OCI-LY7 (cell line): Measurements from ENCODE around the gene TRA2B. TPM values are rescaled to one million over a fixed set of nuclear protein-coding genes. Genes with fewer than 3 reads are reported as not detected.

Experiments
- Bru-seq: library from RNA; stranded (reverse); fragments of 400-500 nt; gene quantifications from one replicate; lab custom pipeline; 2021; lab: Mats Ljungman, UMichigan
- BruChase-seq, 2 experiments: library from RNA; stranded (reverse); fragments of 400-500 nt; gene quantifications; one replicate each; lab custom pipeline; 2021; lab: Mats Ljungman, UMichigan
- BruUV-seq: library from RNA; stranded (reverse); fragments of 400-500 nt; replicated peaks from 2 replicates; lab custom pipeline; 2021; lab: Mats Ljungman, UMichigan
- CTCF ChIA-PET: fragments of 300-600 bp; sonication (Branson Sonifier 250); formaldehyde crosslinking; loops from one replicate; lab custom pipeline; 2022; ENCODE audit warnings: antibody characterized with exemption; ENCODE audit not compliant: unreplicated experiment; lab: Charles Lee
- POLR2A ChIA-PET: fragments of 300-600 bp; sonication (Branson Sonifier 250); formaldehyde crosslinking; loops from one replicate; lab custom pipeline; 2022; ENCODE audit warnings: antibody characterized with exemption; lab: Charles Lee
- DNase-seq: peaks from one replicate; pipeline ENCODE4 v3.0.0-alpha.2; 2015; ENCODE audit warnings: low spot score
- H2AFZ ChIP-seq: fragments of 200-600 bp; sonication (generic), shearing (Covaris generic); 2 replicates; pipeline ENCODE4 v1.6.1; 2014; ENCODE audit warnings: mild to moderate bottlenecking, antibody characterized with exemption, low read length, moderate library complexity
- H3K27ac ChIP-seq: fragments of 200-600 bp; sonication (generic); 2 replicates; pipeline ENCODE4 v1.5.1; 2014; ENCODE audit warnings: mixed run types, low read depth, mild to moderate bottlenecking, moderate library complexity, low read length, inconsistent platforms; ENCODE audit not compliant: poor library complexity, severe bottlenecking
- H3K36me3 ChIP-seq: fragments of 200-600 bp; sonication (generic); 2 replicates; pipeline ENCODE4 v1.6.1; 2014; ENCODE audit warnings: mild to moderate bottlenecking, antibody characterized with exemption, low read length, moderate library complexity, mixed read lengths; ENCODE audit not compliant: insufficient read depth
- H3K4me1 ChIP-seq: fragments of 200-600 bp; sonication (generic); 2 replicates; pipeline ENCODE4 v1.5.1; 2014; ENCODE audit warnings: mild to moderate bottlenecking, low read length; ENCODE audit not compliant: insufficient read depth, poor library complexity, severe bottlenecking
- H3K4me2 ChIP-seq: fragments of 200-600 bp; sonication (generic); 2 replicates; pipeline ENCODE4 v1.6.1; 2014; ENCODE audit warnings: mild to moderate bottlenecking, low read length
- H3K4me3 ChIP-seq: fragments of 200-600 bp; sonication (generic); 2 replicates; pipeline ENCODE4 v1.5.1; 2014; ENCODE audit warnings: mild to moderate bottlenecking, low read depth, low read length; ENCODE audit not compliant: poor library complexity, severe bottlenecking
- H3K79me2 ChIP-seq: fragments of 200-600 bp; sonication (generic); 2 replicates; pipeline ENCODE4 v1.6.1; 2016; ENCODE audit warnings: low read depth, mild to moderate bottlenecking, low read length, moderate library complexity, mixed read lengths; ENCODE audit not compliant: insufficient read depth
- H3K9me2 ChIP-seq: fragments of 200-600 bp; sonication (generic); 2 replicates; pipeline ENCODE4 v1.6.1; 2016; ENCODE audit warnings: mild to moderate bottlenecking, low read length, mixed read lengths; ENCODE audit not compliant: insufficient read depth
- H3K9me3 ChIP-seq: fragments of 200-600 bp; sonication (generic); 2 replicates; pipeline ENCODE4 v1.6.1; 2014; ENCODE audit warnings: mild to moderate bottlenecking, mixed run types, low read length, mixed read lengths
- H4K20me1 ChIP-seq: fragments of 200-600 bp; sonication (generic); 2 replicates; pipeline ENCODE4 v1.6.1; 2014; ENCODE audit warnings: mild to moderate bottlenecking, antibody characterized with exemption, low read length, moderate library complexity, mixed read lengths; ENCODE audit not compliant: insufficient read depth
- CTCF ChIP-seq: fragments of 200-600 bp; sonication (generic); conservative IDR thresholded peaks from 2 replicates; pipeline ENCODE4 v1.5.1; 2014; ENCODE audit warnings: mild to moderate bottlenecking, antibody characterized with exemption, low read length, moderate library complexity, mixed read lengths
- EZH2phosphoT487 ChIP-seq: fragments of 200-600 bp; sonication (generic); IDR thresholded peaks from 2 replicates; pipeline ENCODE4 v1.6.1; 2018; ENCODE audit warnings: low read depth, borderline replicate concordance, mild to moderate bottlenecking, mixed run types, antibody characterized with exemption, low read length, moderate library complexity, mixed read lengths
- intact Hi-C: fragments of 100-400 bp; cut with micrococcal nuclease; formaldehyde crosslinking; loops from one replicate; pipeline ENCODE4 v1.10.0; 2022; ENCODE audit not compliant: unreplicated experiment
- long read RNA-seq: library from polyadenylated mRNA; stranded (forward); transcript quantifications from one replicate; pipeline ENCODE4 v2.0.0, GENCODE V29; 2022
- total RNA-seq, 2 experiments: library from RNA; depleted of rRNA in 1 of 2; stranded (reverse); fragments of >200 nt in 1 of 2; shearing (Covaris generic) in 1 of 2; gene quantifications; 2 replicates each; pipeline ENCODE4 v1.2.3, GENCODE V29; 2014 to 2022

TRA2B gene
- 349 and 420 TPM in 2 replicates for total RNA-seq (2014; rRNA removed; shearing (Covaris generic))
- total RNA-seq (2022), result 296 and 325 TPM in 2 replicates
- percentile 100 among the genes with signal in this experiment for Bru-seq, nascent RNA
- percentile 97 among the genes with signal in this experiment for BruChase-seq, experiment 1, labeled RNA remaining after a 6-hour chase
- BruChase-seq, experiment 2, labeled RNA remaining after a 2-hour chase, result percentile 98 among the genes with signal in this experiment
- long read RNA-seq, full-length matches to known transcripts, result 65 of 73 reads
- long read RNA-seq, partial matches to known transcripts, result 5 of 73 reads
- long read RNA-seq, other reads (novel, unspliced or antisense), result 3 of 73 reads

- peak within 1 kb of the TSS; percentile 92 for H3K4me3 ChIP-seq
- DNase-seq, result peak; percentile 98
- H3K79me2 ChIP-seq, result peaks cover 50% of the 10 kb centered on the region
- peaks cover 22% of the 10 kb centered on the region for H3K4me1 ChIP-seq
- no peaks in the 10 kb centered on the region for H3K9me2 ChIP-seq
- POLR2A ChIA-PET, result interaction anchor here (0.6 to 1.7 kb wide), 8 partner anchors 10 to 1416 kb away, joined by 3 to 7 read pairs (median 4); partner anchors contain the start of genes DNAJB11 and TBCCD1
- CTCF ChIA-PET, result no interaction called here
- peaks cover 46% of the 10 kb centered on the region for H3K36me3 ChIP-seq
- H3K9me3 ChIP-seq, result no peaks in the 10 kb centered on the region
- peak within 1 kb of the TSS; percentile 97 for H2AFZ ChIP-seq
- intact Hi-C loops, result loop anchor here (2.0 to 10.0 kb wide), 5 partner anchors 343 to 1087 kb away; partner anchors contain the start of genes EIF4A2 and TBCCD1
- peaks cover 41% of the 10 kb centered on the region for H4K20me1 ChIP-seq
- BruUV-seq, result no TSS peak
- H3K4me2 ChIP-seq, result peak within 1 kb of the TSS; percentile 88
- peak within 1 kb of the TSS; percentile 88 for H3K27ac ChIP-seq
- TF ChIP-seq CTCF (peak; percentile 62), EZH2phosphoT487 (no peak)
These were observed at the start of gene TRA2B for GRCh38 chr3:185937689-185938374. Gene TRA2B (minus strand): TSS chr3:185938014. CDS start chr3:185937860, 154 bp downstream.

DNA sequence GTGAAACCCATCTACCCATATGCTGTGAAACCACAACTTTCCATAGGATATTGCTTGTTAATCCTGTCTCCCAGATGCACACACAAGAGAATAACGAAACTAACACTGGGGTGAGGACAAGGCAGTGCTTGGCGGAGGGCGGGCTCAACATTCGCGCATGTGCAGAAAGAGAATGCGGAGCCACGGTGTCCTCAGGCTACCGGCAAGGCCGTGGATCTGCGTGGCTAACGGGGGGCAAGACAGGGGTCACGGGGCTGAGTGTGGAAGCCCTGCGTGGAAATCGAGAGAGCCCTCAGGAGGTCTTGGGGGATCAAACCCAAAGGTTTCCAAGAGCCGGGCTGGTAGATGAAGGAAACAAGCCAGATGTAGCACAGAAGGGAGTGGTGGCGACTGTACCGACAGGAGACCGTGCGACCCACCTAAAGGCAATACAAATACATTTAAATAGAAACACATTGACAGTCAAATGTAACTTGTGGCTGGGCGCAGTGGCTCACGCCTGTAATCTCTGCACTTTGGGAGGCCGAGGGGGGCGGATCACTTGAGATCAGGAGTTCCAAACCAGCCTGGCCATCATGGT lies 48.5 kb upstream of the TRA2B start:
- POLR2A ChIA-PET, result interaction anchor here (1.1 to 1.2 kb wide), 2 partner anchors 11 to 48 kb away, joined by 3 read pairs; partner anchors contain the start of gene TRA2B
- no peaks in the 10 kb centered on the region for H4K20me1 ChIP-seq
- no peak overlapping the region for H2AFZ ChIP-seq
- H3K4me1 ChIP-seq, result peaks cover 21% of the 10 kb centered on the region
- intact Hi-C loops, result loop anchor here (10.0 kb wide), 1 partner anchor 119 kb away; the partner anchor contains the start of gene ETV5
- H3K4me2 ChIP-seq, result no peak overlapping the region
- no TSS peak for BruUV-seq
- H3K27ac ChIP-seq, result no peak overlapping the region
- H3K36me3 ChIP-seq, result no peaks in the 10 kb centered on the region
- no peaks in the 10 kb centered on the region for H3K79me2 ChIP-seq
- H3K4me3 ChIP-seq, result no peak overlapping the region
- no peaks in the 10 kb centered on the region for H3K9me3 ChIP-seq
- CTCF ChIA-PET, result no interaction called here
- H3K9me2 ChIP-seq, result no peaks in the 10 kb centered on the region
- DNase-seq, result no peak
- TF ChIP-seq CTCF, result no peak
- no peak for TF ChIP-seq EZH2phosphoT487
